GM23338 (cell line): ENCODE results near the gene AKAP9. TPM values are rescaled to one million over a fixed set of nuclear protein-coding genes. Genes with fewer than 3 reads are reported as not detected.

Experiments used
- ATAC-seq: fragments of 200-7000 bp; cut with Tn5 transposase; 3 replicates; pipeline ENCODE4 v1.9.1; 2020
- DNase-seq: peaks from one replicate; pipeline ENCODE4 v3.0.0-alpha.2; 2015; ENCODE audit warnings: low spot score
- H2AFZ ChIP-seq: fragments of 200-600 bp; sonication (generic); 2 replicates; pipeline ENCODE4 v1.8.0; 2016; ENCODE audit warnings: antibody characterized with exemption, mild to moderate bottlenecking, moderate library complexity
- H3F3A ChIP-seq: fragments of 200-600 bp; sonication (generic); replicated peaks from 2 replicates; pipeline ENCODE4 v1.8.0; 2017; ENCODE audit warnings: antibody characterized with exemption, mixed run types, low read depth
- H3K27ac ChIP-seq: fragments of 200-600 bp; sonication (generic); 2 replicates; pipeline ENCODE4 v1.6.1; 2016; ENCODE audit warnings: low read depth
- H3K27me3 ChIP-seq: fragments of 200-600 bp; sonication (generic); 2 replicates; pipeline ENCODE4 v1.8.0; 2016; ENCODE audit warnings: mild to moderate bottlenecking, mixed run types, moderate library complexity; ENCODE audit not compliant: insufficient read depth
- H3K36me3 ChIP-seq: fragments of 200-600 bp; sonication (generic); 2 replicates; pipeline ENCODE4 v1.8.0; 2016; ENCODE audit warnings: mild to moderate bottlenecking; ENCODE audit not compliant: insufficient read depth
- H3K4me1 ChIP-seq: fragments of 200-600 bp; sonication (generic); 2 replicates; pipeline ENCODE4 v1.8.0; 2016; ENCODE audit warnings: mild to moderate bottlenecking, moderate library complexity; ENCODE audit not compliant: insufficient read depth
- H3K4me2 ChIP-seq: fragments of 200-600 bp; sonication (generic); 2 replicates; pipeline ENCODE4 v1.7.1; 2017; ENCODE audit warnings: mixed run types
- H3K4me3 ChIP-seq: fragments of 200-600 bp; sonication (generic); 2 replicates; pipeline ENCODE4 v1.6.1; 2016; ENCODE audit warnings: mixed run types
- H3K79me2 ChIP-seq: fragments of 200-600 bp; sonication (generic); replicated peaks from 2 replicates; pipeline ENCODE4 v1.8.0; 2017; ENCODE audit warnings: mild to moderate bottlenecking; ENCODE audit not compliant: insufficient read depth
- H3K9me2 ChIP-seq: fragments of 200-600 bp; sonication (generic); 2 replicates; pipeline ENCODE4 v1.8.0; 2017; ENCODE audit not compliant: insufficient read depth
- H4K20me1 ChIP-seq: fragments of 200-600 bp; sonication (generic); replicated peaks from 2 replicates; pipeline ENCODE4 v1.8.0; 2017; ENCODE audit warnings: mild to moderate bottlenecking; ENCODE audit not compliant: insufficient read depth
- H3K27ac Mint-ChIP-seq: 2 replicates; pipeline ENCODE4 v1.8.0; 2020; ENCODE audit warnings: inconsistent platforms, mild to moderate bottlenecking, moderate library complexity, mixed read lengths
- H3K27me3 Mint-ChIP-seq: 3 replicates; pipeline ENCODE4 v1.8.0; 2022; ENCODE audit warnings: low read depth, mild to moderate bottlenecking, moderate library complexity, mixed read lengths, inconsistent platforms; ENCODE audit not compliant: insufficient read depth, poor library complexity
- H3K36me3 Mint-ChIP-seq: 3 replicates; pipeline ENCODE4 v1.8.0; 2021; ENCODE audit warnings: low read depth, mild to moderate bottlenecking, inconsistent platforms, moderate library complexity, mixed read lengths
- H3K4me1 Mint-ChIP-seq: 3 replicates; pipeline ENCODE4 v1.8.0; 2020; ENCODE audit warnings: mild to moderate bottlenecking, inconsistent platforms, mixed read lengths
- H3K4me3 Mint-ChIP-seq: 3 replicates; pipeline ENCODE4 v1.8.0; 2021; ENCODE audit warnings: moderate library complexity, mild to moderate bottlenecking, inconsistent platforms, mixed read lengths
- H3K9me3 Mint-ChIP-seq: 3 replicates; pipeline ENCODE4 v1.8.0; 2020; ENCODE audit warnings: moderate library complexity, mild to moderate bottlenecking, inconsistent platforms, mixed read lengths
- CTCF ChIP-seq, 2 experiments: fragments of 200-600 bp in 1 of 2; sonication (generic) in 1 of 2; conservative IDR thresholded peaks; 2 replicates each; pipeline versions ENCODE4 v1.5.1 to v1.6.1; 2016 to 2017; ENCODE audit warnings: antibody characterized with exemption in 2 of 2, low read depth in 2 of 2, mild to moderate bottlenecking in 2 of 2, moderate library complexity in 1 of 2
- ETS1 ChIP-seq: IDR thresholded peaks from 2 replicates; pipeline ENCODE4 v1.6.1; 2016; ENCODE audit warnings: antibody characterized with exemption
- EZH2phosphoT487 ChIP-seq: fragments of 200-600 bp; sonication (generic); IDR thresholded peaks from one replicate; pipeline ENCODE4 v1.8.1; 2018; ENCODE audit warnings: antibody characterized with exemption; ENCODE audit not compliant: unreplicated experiment
- JUNB ChIP-seq: IDR thresholded peaks from one replicate; pipeline ENCODE4 v1.6.1; 2016; ENCODE audit warnings: antibody characterized with exemption; ENCODE audit not compliant: unreplicated experiment
- NANOG ChIP-seq: IDR thresholded peaks from 2 replicates; pipeline ENCODE4 v1.6.1; 2016; ENCODE audit warnings: antibody characterized with exemption, borderline replicate concordance
- POLR2AphosphoS5 ChIP-seq: IDR thresholded peaks from 2 replicates; pipeline ENCODE4 v1.6.1; 2016; ENCODE audit warnings: antibody characterized with exemption, low read depth
- REST ChIP-seq: IDR thresholded peaks from one replicate; pipeline ENCODE4 v1.6.1; 2018; ENCODE audit warnings: antibody characterized with exemption; ENCODE audit not compliant: unreplicated experiment
- STAT1 ChIP-seq: IDR thresholded peaks from one replicate; pipeline ENCODE4 v1.6.1; 2016; ENCODE audit warnings: antibody characterized with exemption; ENCODE audit not compliant: unreplicated experiment
- ZNF331 ChIP-seq: fragments of 250-450 bp; sonication (Bioruptor Pico); IDR thresholded peaks from 2 replicates; pipeline ENCODE4 v1.5.0; 2020; ENCODE audit warnings: low read depth, mild to moderate bottlenecking, moderate library complexity
- ZNF462 ChIP-seq: fragments of 250-450 bp; sonication (Bioruptor Pico); IDR thresholded peaks from 2 replicates; pipeline ENCODE4 v1.5.0; 2020; ENCODE audit warnings: mild to moderate bottlenecking, moderate library complexity
- polyA plus RNA-seq: library from polyadenylated mRNA; unstranded; fragments of >200 nt; fragmentation: Nextera tagmentation; extraction: Ambion mirVana; gene quantifications from 2 replicates; pipeline ENCODE4 v1.2.1, GENCODE V29; 2016
- total RNA-seq: library from RNA; depleted of rRNA; stranded (reverse); fragments of >200 nt; shearing (Covaris generic); gene quantifications from 2 replicates; pipeline ENCODE4 v1.2.3, GENCODE V29; 2014

The AKAP9 gene
- total and polyA plus RNA-seq, 2 experiments from 2014 or later, result 33.5 to 67.4 TPM

GRCh38 chr7:92044940-92045339 lies 104.3 kb downstream of the AKAP9 start (continued):
- no peak for TF ChIP-seq JUNB
- no peak for TF ChIP-seq REST
- no peak for TF ChIP-seq CTCF (conservative IDR thresholded peaks at IDR 0.05; ENCODE audit: low read depth in 2 of 2)

GRCh38 chr7:92051655-92052054 lies 111.0 kb downstream of the AKAP9 start:
- Histone ChIP-seq H3K4me3 (no peak overlapping the region), H3K36me3 (no peaks in the 10 kb centered on the region), H3K27me3 (no peaks in the 10 kb centered on the region), H3K79me2 (no peaks in the 10 kb centered on the region), H3K27ac (no peak overlapping the region), H3F3A (no peaks in the 10 kb centered on the region), H3K9me2 (no peaks in the 10 kb centered on the region), H3K4me2 (no peak overlapping the region), H2AFZ (no peak overlapping the region), H3K4me1 (no peaks in the 10 kb centered on the region), H4K20me1 (no peaks in the 10 kb centered on the region)
- Mint-ChIP-seq H3K27ac (no peak overlapping the region), H3K36me3 (peaks cover 17% of the 10 kb centered on the region), H3K9me3 (no peaks in the 10 kb centered on the region), H3K4me3 (no peak overlapping the region), H3K27me3 (no peaks in the 10 kb centered on the region), H3K4me1 (no peaks in the 10 kb centered on the region)
- ATAC-seq (no peak), DNase-seq (no peak)
- TF ChIP-seq ZNF331 (CRISPR knock-in tag) (no peak), JUNB (no peak), NANOG (no peak), STAT1 (no peak), ETS1 (no peak), EZH2phosphoT487 (no peak), ZNF462 (CRISPR knock-in tag) (no peak), POLR2AphosphoS5 (no peak)
